GM18861 (cell line): Measurements from ENCODE around the gene TBC1D32.
"Not testable (repeated sequence)": the region's sequence is repeated elsewhere in the genome, so short reads cannot be mapped to it uniquely, and the experiment has no call there.

Experiments used
- ATAC-seq: cut with Tn5 transposase; IDR thresholded peaks from one replicate; pipeline ENCODE4 v1.9.1; 2021; ENCODE audit not compliant: unreplicated experiment

The TBC1D32 gene

GRCh38 chr6:121222656-121223055, 111.6 kb downstream of the TBC1D32 start:
- no peak for ATAC-seq

- no peak for ATAC-seq
These were observed 117.4 kb downstream of the TBC1D32 start for GRCh38 chr6:121216928-121217327.

GRCh38 chr6:121213341-121213740, 120.9 kb downstream of the TBC1D32 start:
- not testable (repeated sequence) for ATAC-seq

- no peak for ATAC-seq
These were observed 123.3 kb downstream of the TBC1D32 start for GRCh38 chr6:121210943-121211342.

- ATAC-seq: peak; percentile 82
These were observed 128.7 kb downstream of the TBC1D32 start for GRCh38 chr6:121205569-121205968.

- no peak for ATAC-seq
These were observed 133.2 kb downstream of the TBC1D32 start for GRCh38 chr6:121201105-121201504.

GRCh38 chr6:121196042-121196441, 138.2 kb downstream of the TBC1D32 start:
- not testable (repeated sequence) for ATAC-seq

GRCh38 chr6:121190122-121190521, 144.2 kb downstream of the TBC1D32 start:
- no peak for ATAC-seq

- ATAC-seq: no peak
These were observed 145.9 kb downstream of the TBC1D32 start for GRCh38 chr6:121188356-121188755.

- no peak for ATAC-seq
These were observed 146.5 kb downstream of the TBC1D32 start for GRCh38 chr6:121187833-121188200.

GRCh38 chr6:121187200-121187832, 147.0 kb downstream of the TBC1D32 start:
- ATAC-seq: no peak

- no peak for ATAC-seq
These were observed 150.5 kb downstream of the TBC1D32 start for GRCh38 chr6:121183742-121184141.

GRCh38 chr6:121175827-121176226, 158.5 kb downstream of the TBC1D32 start:
- ATAC-seq: no peak

- not testable (repeated sequence) for ATAC-seq
These were observed 161.8 kb downstream of the TBC1D32 start for GRCh38 chr6:121172451-121172850.

GRCh38 chr6:121171879-121172278, 162.4 kb downstream of the TBC1D32 start:
- ATAC-seq: no peak

GRCh38 chr6:121161886-121162285, 172.4 kb downstream of the TBC1D32 start:
- ATAC-seq: no peak

GRCh38 chr6:121160276-121160675, 174.0 kb downstream of the TBC1D32 start:
- ATAC-seq: no peak

GRCh38 chr6:121158891-121159290, 175.4 kb downstream of the TBC1D32 start:
- no peak for ATAC-seq

GRCh38 chr6:121158438-121158837, 175.8 kb downstream of the TBC1D32 start:
- ATAC-seq: no peak

- no peak for ATAC-seq
These were observed 176.4 kb downstream of the TBC1D32 start for GRCh38 chr6:121157906-121158305.

GRCh38 chr6:121143476-121143875, 190.8 kb downstream of the TBC1D32 start:
- ATAC-seq: no peak

- no peak for ATAC-seq
These were observed 192.2 kb downstream of the TBC1D32 start for GRCh38 chr6:121142093-121142492.

- no peak for ATAC-seq
These were observed 198.9 kb downstream of the TBC1D32 start for GRCh38 chr6:121135425-121135824.
